NB4 (cell line): ENCODE data around the gene SLC41A2.
"Not testable (repeated sequence)": the region's sequence is repeated elsewhere in the genome, so short reads cannot be mapped to it uniquely, and the experiment has no call there.

Experiments used
- TF ChIP-seq, protein P1 (sequence below): IDR thresholded peaks from 2 replicates; pipeline ENCODE4 v1.6.1; 2011; ENCODE audit warnings: low read depth, low read length
- TF ChIP-seq, protein P2 (sequence below): IDR thresholded peaks from one replicate; pipeline ENCODE4 v1.5.1; 2012; ENCODE audit warnings: low read depth, low read length

DNA sequence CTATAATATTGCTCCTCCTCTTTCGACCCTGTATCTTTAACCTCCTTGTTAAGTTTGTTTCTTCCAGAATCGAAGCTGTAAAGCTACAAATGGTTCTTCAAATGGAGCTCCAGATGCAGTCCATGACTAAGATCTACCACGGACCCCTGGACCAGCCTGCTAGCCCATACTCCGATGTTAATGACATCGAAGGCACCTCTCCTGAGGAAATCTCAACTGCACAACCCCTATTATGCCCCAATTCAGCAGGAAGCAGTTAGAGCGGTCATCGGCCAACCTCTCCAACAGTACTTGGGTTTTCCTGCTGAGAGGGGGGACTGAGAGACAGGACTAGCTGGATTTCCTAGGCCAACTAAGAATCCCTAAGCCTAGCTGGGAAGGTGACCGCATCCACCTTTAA is 14.7 kb downstream of the SLC41A2 start:
- TF ChIP-seq, protein P1, sequence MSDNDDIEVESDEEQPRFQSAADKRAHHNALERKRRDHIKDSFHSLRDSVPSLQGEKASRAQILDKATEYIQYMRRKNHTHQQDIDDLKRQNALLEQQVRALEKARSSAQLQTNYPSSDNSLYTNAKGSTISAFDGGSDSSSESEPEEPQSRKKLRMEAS, result not testable (repeated sequence)
- TF ChIP-seq, protein P2, sequence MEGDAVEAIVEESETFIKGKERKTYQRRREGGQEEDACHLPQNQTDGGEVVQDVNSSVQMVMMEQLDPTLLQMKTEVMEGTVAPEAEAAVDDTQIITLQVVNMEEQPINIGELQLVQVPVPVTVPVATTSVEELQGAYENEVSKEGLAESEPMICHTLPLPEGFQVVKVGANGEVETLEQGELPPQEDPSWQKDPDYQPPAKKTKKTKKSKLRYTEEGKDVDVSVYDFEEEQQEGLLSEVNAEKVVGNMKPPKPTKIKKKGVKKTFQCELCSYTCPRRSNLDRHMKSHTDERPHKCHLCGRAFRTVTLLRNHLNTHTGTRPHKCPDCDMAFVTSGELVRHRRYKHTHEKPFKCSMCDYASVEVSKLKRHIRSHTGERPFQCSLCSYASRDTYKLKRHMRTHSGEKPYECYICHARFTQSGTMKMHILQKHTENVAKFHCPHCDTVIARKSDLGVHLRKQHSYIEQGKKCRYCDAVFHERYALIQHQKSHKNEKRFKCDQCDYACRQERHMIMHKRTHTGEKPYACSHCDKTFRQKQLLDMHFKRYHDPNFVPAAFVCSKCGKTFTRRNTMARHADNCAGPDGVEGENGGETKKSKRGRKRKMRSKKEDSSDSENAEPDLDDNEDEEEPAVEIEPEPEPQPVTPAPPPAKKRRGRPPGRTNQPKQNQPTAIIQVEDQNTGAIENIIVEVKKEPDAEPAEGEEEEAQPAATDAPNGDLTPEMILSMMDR, result not testable (repeated sequence)
